ENCODE data around the gene GRID1. TPM values are rescaled to one million over a fixed set of nuclear protein-coding genes. Genes with fewer than 3 reads are reported as not detected.

GRID1 gene
- total and polyA plus RNA-seq, 10 of the 15 experiments (the other 5 are each of a cell fraction or from before 2014, with no cell fraction given): 0.04 to 0.62 (median 0.08) TPM; not detected in 5

DNA sequence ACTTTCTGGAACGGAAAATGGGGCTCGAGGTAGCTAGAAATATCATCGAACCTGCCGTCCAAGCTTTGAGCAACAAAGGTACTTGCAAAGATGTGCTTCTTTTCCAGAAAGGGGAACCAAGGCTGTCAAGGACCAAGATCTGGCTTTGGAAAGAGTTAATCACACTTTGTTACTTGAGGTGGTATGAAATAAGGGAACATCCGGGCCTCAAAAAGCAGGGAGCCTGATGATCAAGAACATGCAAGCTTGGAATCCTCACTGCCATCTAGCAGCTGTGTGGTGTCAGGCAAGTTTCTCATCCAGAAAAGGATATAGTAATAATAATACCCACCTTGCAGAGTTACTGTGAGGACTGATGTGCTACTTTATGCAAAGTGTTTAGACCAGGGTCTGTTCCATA lies 329.5 kb downstream of the GRID1 start (continued):
- TF ChIP-seq, protein P1, sequence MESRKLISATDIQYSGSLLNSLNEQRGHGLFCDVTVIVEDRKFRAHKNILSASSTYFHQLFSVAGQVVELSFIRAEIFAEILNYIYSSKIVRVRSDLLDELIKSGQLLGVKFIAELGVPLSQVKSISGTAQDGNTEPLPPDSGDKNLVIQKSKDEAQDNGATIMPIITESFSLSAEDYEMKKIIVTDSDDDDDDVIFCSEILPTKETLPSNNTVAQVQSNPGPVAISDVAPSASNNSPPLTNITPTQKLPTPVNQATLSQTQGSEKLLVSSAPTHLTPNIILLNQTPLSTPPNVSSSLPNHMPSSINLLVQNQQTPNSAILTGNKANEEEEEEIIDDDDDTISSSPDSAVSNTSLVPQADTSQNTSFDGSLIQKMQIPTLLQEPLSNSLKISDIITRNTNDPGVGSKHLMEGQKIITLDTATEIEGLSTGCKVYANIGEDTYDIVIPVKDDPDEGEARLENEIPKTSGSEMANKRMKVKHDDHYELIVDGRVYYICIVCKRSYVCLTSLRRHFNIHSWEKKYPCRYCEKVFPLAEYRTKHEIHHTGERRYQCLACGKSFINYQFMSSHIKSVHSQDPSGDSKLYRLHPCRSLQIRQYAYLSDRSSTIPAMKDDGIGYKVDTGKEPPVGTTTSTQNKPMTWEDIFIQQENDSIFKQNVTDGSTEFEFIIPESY (IDR thresholded peaks at IDR 0.05): no peak
- no peak for TF ChIP-seq HDAC2 (IDR thresholded peaks at IDR 0.05)
- TF ChIP-seq POLR2A (IDR thresholded peaks at IDR 0.05; ENCODE audit: low read depth, low read length): no peak
- no peak for TF ChIP-seq NRF1 (conservative IDR thresholded peaks at IDR 0.05; ENCODE audit: low read depth, low read length)

DNA sequence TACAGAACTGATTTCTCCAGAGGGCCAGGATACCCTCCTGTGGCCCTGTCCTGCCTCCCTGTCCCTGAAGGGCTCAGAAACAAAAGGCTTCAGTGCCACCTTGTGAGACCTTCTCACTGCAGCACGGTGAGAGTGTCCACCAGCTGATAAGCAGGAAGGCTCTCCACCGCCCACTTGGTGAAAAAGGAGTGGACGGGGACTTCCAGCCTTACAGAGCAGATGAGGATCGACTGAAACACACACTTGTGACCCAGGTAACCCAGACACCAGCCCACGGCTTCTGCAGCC lies 330.1 kb downstream of the GRID1 start:
- Histone ChIP-seq H3K9ac (ENCODE audit: control insufficient read depth, insufficient read depth, low read length) (no peak overlapping the region), H3K4me1 (ENCODE audit: control insufficient read depth, insufficient read depth, low read length) (no peaks in the 10 kb centered on the region), H3K9me3 (replicated peaks; ENCODE audit: control insufficient read depth, insufficient read depth, low read length) (no peaks in the 10 kb centered on the region), H3K79me2 (ENCODE audit: control insufficient read depth, insufficient read depth, low read length) (no peaks in the 10 kb centered on the region), H3K27me3 (replicated peaks in 1 of 2; ENCODE audit: control insufficient read depth in 2 of 2, insufficient read depth in 2 of 2, low read length in 1 of 2) (no peaks in the 10 kb centered on the region), H3K4me3 (no peak overlapping the region), H4K20me1 (ENCODE audit: control insufficient read depth, insufficient read depth) (no peaks in the 10 kb centered on the region), H2AFZ (ENCODE audit: control insufficient read depth, low read depth, low read length) (no peak overlapping the region), H3K36me3 (ENCODE audit: control insufficient read depth in 2 of 2, insufficient read depth in 2 of 2, low read length in 1 of 2) (no peaks in the 10 kb centered on the region), H3K27ac (ENCODE audit: control insufficient read depth, insufficient read depth) (no peak overlapping the region), H3K4me2 (ENCODE audit: control insufficient read depth, insufficient read depth) (no peak overlapping the region)
- TF ChIP-seq, protein P2, sequence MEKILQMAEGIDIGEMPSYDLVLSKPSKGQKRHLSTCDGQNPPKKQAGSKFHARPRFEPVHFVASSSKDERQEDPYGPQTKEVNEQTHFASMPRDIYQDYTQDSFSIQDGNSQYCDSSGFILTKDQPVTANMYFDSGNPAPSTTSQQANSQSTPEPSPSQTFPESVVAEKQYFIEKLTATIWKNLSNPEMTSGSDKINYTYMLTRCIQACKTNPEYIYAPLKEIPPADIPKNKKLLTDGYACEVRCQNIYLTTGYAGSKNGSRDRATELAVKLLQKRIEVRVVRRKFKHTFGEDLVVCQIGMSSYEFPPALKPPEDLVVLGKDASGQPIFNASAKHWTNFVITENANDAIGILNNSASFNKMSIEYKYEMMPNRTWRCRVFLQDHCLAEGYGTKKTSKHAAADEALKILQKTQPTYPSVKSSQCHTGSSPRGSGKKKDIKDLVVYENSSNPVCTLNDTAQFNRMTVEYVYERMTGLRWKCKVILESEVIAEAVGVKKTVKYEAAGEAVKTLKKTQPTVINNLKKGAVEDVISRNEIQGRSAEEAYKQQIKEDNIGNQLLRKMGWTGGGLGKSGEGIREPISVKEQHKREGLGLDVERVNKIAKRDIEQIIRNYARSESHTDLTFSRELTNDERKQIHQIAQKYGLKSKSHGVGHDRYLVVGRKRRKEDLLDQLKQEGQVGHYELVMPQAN (conservative IDR thresholded peaks at IDR 0.05): no peak
- TF ChIP-seq, protein P3, sequence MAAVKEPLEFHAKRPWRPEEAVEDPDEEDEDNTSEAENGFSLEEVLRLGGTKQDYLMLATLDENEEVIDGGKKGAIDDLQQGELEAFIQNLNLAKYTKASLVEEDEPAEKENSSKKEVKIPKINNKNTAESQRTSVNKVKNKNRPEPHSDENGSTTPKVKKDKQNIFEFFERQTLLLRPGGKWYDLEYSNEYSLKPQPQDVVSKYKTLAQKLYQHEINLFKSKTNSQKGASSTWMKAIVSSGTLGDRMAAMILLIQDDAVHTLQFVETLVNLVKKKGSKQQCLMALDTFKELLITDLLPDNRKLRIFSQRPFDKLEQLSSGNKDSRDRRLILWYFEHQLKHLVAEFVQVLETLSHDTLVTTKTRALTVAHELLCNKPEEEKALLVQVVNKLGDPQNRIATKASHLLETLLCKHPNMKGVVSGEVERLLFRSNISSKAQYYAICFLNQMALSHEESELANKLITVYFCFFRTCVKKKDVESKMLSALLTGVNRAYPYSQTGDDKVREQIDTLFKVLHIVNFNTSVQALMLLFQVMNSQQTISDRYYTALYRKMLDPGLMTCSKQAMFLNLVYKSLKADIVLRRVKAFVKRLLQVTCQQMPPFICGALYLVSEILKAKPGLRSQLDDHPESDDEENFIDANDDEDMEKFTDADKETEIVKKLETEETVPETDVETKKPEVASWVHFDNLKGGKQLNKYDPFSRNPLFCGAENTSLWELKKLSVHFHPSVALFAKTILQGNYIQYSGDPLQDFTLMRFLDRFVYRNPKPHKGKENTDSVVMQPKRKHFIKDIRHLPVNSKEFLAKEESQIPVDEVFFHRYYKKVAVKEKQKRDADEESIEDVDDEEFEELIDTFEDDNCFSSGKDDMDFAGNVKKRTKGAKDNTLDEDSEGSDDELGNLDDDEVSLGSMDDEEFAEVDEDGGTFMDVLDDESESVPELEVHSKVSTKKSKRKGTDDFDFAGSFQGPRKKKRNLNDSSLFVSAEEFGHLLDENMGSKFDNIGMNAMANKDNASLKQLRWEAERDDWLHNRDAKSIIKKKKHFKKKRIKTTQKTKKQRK (IDR thresholded peaks at IDR 0.05; ENCODE audit: low read depth, low read length): no peak
- TF ChIP-seq IKZF2 (IDR thresholded peaks at IDR 0.05): no peak
- no peak for ATAC-seq
- no peak for FAIRE-seq
- SMC1A ChIA-PET (ENCODE audit: uncharacterized antibody, unreplicated experiment): interaction anchor here (0.9 kb wide), 1 partner anchor 28 kb away, joined by 3 read pairs; no protein-coding TSS in a partner anchor
- intact Hi-C loops (cut with micrococcal nuclease; ENCODE audit: unreplicated experiment) (no loop called here), in situ Hi-C loops (cut with MboI) (no loop called here)
- 9% methylated on average over 5 of the region's 5 CpGs for WGBS (ENCODE audit: insufficient coverage, insufficient replicate concordance, low lambda C conversion rate, missing lambda C conversion rate)
- RAD21 ChIA-PET (ENCODE audit: unreplicated experiment): no interaction called here
- no TSS peak for BruUV-seq (replicated peaks)
- CTCF ChIA-PET: no interaction called here
- POLR2A ChIA-PET: no interaction called here
- DNase-seq (ENCODE audit: low read depth, low spot score): no peak
